NCI-H446 (cell line): Measurements from ENCODE around the gene CAPN7.

ENCODE experiments used
- DNase-seq, 2 experiments: peaks; one replicate each; lab custom pipeline; 2025; lab: John Stamatoyannopoulos, UW

The CAPN7 gene

DNA sequence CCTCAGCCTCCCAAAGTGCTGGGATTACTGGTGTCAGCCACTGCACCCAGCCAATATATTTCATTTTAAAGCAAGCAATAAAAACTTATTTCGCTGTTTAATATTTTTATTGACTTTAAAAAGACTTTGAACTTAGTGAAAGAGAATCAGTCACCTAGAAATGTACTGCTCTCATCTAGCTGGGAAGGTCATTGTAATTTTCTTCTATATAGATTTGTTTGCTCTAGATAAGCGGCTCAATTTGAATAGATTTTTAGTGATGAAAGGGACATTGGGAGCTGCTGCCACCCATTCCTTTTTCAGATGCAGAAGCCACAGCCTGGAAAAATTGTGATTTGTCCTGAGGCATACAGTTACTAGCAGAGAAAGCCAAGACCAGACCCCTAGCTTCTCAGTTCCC lies 40.1 kb downstream of the CAPN7 start:
- DNase-seq, result no peak

DNA sequence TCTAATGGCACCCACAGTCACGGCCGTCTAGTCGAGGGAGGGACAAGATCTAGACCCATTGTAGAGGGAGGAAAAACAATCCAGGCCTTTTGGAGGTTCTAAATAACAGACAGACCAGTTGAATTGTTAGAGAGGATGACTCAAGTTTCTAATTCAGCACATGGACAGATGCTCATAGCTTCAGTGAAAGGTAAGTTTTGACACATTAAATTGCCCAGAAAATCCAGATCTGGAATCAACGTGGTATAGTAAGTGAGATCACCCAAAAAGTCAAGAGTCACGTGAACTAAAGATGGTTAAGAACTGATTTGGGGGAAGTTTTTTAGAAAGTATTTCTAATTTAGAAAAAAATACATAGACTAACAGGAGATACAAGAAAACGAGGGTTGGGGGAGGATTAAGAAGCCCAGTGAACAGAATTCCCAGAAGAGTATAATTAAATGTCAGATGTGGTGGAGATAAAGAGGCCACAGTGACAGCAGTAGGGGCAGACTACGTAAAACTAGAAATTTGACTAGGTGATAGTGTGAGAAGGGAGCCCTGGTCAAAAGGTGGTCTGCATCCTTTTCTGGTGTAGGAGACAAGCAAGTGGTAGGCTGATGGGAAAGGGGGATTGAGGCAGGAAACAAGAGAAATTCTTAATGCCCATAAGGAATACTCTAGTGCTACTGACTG lies 47.1 kb downstream of the CAPN7 start:
- DNase-seq, result no peak

DNA sequence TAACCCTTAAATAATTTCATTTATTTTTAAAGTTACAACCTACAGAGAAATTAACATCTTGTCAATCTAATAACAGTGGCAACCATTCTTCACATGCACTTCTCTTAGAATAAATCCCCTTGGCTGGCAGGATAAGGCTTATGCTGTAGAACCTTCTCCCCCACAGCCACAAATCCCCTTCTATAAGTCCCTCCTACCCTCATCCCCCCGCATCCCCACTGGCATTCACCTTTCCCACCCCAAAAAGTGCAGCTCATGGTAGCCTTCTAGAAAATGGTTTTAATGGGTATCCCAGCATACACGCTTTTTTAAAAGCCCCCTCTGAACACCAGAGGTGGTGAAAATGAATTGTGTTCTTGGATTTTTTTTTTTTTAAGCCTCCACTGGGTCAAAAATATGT lies 49.2 kb downstream of the CAPN7 start:
- DNase-seq, result no peak

DNA sequence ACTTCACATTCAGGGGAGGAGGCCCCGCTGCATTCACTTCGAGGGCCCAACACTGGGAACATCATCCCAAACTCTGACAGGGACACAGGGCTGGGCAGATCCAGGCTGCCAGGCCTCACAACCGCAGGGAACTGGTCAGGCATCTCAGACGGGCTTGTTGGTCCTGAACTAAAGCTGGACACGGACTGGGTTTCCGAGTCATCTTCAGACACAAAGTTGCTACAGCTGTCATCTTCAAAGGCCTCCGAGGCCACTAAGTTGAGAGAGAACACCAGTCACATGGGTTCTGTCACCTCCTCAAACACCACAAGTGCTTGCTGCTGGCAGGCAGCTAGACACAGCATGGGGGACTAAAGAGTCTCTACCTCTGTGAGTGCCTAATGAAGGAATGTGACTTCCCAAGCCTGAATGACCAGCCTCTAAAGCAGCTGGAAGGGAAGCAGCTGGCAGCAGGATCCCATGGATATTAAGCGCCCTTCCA lies 50.9 kb downstream of the CAPN7 start:
- no peak for DNase-seq

DNA sequence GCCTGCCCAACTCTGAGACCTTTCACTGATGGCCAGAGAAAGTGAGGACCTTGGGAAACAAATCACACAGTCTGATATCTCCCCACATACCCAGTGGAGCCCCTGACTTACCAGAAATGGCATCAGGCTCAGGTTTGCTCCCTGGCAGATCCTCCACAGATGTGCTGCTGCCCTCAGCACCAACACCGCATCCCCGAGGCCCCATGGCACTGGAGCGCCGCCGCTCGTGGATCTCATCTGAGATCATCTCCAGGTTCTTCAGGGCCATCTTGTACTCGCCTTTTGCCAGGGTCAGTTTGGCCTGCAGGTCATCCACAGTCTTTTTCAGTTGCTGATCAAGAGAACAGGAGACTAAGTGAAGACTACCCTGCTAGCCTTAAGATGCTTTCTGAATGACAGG lies 52.7 kb downstream of the CAPN7 start:
- DNase-seq, result no peak

DNA sequence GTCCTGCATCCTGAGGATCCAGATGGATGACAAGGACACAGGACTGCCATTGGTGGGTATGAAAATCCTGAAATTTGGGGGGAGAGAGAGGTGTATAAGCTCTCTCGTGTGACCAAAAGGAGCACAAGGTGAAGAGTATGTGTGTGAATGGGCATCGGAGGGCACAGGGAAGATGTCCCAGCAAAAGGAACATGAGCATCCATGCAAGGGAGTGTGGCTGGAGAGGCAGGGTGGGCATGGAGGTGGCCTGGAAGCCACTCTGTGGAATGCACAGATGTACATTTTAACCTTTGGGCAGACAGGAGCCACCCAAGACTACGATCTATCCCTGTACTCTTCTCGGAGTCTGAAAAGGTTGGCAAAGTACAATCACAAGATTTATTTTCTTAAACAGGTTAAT lies 54.5 kb downstream of the CAPN7 start:
- DNase-seq, result no peak

DNA sequence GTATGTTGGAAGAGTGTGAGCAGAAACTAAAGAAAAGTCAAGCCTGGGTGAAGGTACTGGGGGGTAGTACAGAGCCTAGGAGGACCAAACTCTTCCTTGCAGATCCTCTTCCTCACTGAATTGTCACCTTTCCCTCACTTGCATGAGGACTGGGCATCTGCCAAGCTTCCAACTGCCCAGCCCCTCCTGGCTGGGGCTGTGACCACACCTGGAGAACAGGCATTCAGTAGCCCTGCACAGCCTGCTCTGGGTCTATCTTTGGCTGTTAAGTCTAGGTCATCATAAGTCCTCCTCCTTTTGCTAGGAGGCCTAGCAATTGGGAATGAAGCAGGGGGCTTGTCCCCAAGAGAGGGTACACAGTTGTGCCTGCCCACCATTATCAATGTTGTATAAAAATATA lies 55.2 kb downstream of the CAPN7 start:
- DNase-seq, result no peak

DNA sequence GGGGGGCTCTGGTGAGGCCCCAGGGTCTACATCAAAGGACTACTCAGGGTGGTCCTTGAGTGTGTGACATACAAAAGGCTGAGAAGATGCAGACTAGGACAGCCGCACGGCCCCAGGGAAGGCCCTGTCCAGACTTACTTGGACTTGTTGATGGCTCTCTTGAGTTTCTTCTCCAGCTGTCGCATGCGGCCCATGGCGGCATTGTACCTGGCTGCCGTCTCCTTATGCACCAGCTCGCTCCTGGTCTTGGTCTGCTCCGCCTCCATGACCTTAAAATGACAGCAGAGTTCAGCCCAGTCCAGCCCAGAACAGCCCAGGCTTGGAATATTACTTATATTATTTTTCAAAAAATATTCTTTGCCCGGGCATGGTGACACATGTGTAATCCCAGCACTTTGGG lies 56.0 kb downstream of the CAPN7 start:
- no peak for DNase-seq

DNA sequence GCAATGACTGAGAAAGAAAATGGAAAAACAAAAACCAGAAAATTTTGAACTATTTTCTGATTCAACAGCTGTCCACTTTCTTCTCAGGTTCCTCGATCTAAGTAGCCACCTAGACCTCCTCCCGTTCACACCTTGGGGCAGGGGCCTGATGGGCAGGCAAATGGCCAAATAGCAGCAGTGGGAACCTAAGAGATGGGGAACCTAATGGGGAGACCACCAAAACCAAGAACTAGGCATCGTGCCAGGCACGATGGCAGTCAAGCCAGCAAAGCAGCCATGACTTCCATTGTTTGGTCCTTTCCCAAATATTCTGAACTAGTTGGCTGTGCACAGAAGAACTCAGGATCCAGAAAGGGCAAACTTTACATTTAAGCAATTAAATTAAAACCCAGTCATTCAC lies 57.1 kb downstream of the CAPN7 start:
- no peak for DNase-seq

DNA sequence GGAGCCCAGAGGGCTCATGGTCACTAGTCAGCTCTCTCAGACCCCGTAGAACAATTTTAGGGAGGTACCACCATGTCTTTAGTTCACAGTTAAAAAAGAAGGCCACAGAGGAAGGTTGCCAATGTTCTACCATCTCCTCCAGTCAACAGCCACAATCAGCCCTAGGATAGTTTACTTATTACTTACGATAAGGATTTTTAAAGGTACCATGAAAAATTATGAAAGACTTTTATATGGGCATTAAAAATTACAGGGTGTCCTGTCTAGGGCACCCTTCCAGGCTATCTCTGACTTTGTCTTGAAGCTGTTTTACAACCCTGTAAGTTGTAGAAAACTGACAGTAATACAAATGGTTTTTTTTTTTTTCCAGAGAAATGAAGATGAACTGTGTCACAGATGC lies 57.9 kb downstream of the CAPN7 start:
- no peak for DNase-seq

DNA sequence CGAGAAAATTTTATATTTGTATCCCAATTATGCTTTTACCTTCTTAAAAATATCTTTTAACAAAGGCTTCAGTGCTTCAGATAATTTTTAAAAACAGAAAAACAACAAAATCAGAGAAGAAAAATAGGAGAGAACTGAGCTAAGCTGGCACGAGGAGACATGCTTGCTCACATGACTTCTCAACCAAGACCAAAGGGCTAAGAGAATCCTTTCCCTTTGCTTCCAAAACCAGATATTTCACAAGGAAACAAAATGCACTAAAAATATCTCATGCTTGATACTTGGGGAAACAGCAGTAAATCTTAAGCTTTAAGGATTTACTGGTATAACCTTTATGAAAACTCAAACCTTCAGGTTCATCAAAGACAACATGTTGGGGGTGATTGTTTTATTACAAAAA lies 58.4 kb downstream of the CAPN7 start:
- DNase-seq, result no peak

DNA sequence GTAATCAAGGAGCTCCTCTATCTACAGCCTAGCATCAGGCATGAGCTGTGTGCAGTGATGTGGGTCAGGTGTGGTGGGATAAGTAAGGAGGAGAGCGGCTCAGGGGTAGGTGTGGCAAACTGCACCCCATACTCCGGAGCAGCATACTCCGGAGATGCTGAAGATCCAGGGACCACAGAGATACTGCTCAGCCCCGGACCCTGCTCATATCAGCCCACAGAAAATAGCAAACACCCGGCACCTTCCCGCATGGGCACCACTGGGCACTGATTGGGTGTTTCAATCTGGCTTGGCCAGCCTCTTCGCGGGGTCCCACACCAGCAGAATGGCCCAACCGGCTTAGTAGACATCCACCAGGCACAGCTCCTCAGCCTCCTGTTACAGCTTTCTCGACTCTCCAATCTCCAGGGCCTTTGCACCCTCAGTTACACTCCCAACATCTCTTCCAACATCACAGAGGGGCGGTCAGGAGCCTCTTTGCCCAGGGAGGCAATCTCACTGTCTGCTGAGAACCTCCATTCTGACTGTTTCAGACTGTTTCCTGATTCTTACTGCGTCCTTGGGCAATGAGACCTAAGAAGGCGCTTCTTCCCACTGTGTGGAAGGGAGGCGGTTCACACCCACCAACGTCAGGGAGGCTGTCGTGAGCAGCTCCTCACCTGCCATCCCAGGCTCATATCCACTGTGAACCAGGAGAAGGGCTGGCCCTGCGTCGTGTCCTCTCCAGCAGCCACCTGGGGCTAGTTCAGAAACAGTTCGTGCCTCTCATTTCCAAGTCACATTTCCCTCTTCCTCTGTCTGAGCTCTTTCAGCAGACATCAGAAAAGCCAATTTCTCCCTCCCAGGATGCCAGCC lies 59.8 kb downstream of the CAPN7 start:
- no peak for DNase-seq

DNA sequence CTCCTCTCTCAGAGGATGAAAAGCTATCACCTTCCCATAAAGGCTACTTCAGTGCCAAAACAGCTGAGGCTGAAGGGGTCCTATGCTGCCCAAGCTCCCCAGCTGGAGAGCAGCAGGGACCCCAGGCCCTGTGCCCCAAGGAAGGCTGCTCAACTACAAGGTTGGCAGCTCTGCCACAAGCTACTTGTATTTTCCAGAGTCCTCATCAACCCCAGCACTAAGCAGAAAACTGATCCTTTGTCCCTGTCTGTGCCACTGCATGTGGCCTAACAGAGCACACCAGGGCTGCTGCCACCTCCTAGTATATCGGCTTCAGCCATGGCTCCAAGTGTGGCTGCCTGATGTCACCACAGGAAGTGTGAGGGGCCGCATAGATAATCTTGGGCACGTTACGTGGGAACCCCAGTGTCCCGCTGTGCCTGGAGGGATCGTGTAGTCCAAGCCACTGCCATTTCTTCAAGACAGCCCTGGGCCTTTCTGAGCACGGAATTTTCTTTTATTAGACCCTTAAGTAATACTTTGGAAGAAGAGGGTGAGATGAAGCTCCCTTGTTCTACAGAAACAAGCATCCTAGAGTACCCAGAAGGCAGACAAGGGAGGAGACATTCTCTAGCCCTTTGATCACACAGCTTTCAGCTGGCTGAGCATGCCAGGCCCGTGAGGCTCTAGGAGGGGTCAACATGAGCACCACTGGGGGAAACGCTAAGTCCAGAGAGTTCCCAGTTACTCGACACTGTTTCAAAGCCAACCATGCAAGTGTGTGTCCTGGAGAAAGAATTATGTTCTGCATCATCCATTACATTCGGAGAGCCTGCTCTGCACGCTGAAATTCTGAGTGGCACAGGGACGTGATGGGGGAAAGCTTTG lies 60.7 kb downstream of the CAPN7 start:
- DNase-seq, result no peak

DNA sequence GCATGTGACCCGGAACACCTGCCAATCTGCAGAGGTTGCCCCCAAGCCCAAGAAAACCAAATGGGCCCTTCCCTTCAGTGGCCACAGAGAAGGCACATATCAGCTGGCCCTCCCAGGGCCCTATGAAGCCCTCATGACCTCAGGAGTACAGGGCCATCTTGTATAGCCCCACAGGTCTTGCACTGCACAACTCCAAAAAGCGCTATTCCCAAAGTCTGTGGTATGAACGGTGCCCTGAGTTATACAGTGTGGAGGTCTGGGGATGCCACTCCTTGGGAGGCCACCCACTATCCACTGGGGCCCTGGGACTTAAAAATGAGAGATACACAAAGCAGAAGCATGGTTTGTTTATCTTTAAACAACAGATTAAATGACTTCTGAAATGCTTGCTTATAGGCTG lies 61.5 kb downstream of the CAPN7 start:
- no peak for DNase-seq

DNA sequence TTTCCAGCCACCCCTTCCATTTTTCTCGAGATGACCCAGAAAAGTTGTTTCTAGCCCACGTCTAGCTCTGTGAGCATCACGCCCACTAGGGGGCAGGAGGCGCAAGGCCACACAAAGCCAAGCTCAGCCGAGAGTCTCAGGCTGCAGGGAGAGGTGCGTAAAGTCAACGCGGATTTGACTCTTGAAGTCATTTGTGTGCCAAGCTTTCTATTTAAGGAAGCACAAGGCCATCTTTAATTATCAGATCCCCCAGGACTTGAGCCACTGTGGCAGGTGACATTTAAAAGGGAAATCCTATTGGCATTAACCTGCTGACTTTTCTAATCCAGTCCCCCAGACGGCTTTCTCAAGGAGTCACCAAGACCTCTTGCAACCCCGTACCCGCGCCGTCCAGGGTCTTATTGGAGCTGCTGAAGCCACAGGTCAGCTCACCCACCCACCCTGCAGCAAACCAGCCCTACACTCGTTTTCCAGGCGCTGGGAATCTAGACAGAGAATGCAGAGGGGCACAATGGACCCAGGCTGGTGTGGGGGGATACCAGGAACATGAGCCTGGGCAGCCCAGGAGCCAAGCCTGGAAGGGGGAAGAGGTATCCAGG lies 62.1 kb downstream of the CAPN7 start:
- peak; percentile 60 to 78 for DNase-seq

DNA sequence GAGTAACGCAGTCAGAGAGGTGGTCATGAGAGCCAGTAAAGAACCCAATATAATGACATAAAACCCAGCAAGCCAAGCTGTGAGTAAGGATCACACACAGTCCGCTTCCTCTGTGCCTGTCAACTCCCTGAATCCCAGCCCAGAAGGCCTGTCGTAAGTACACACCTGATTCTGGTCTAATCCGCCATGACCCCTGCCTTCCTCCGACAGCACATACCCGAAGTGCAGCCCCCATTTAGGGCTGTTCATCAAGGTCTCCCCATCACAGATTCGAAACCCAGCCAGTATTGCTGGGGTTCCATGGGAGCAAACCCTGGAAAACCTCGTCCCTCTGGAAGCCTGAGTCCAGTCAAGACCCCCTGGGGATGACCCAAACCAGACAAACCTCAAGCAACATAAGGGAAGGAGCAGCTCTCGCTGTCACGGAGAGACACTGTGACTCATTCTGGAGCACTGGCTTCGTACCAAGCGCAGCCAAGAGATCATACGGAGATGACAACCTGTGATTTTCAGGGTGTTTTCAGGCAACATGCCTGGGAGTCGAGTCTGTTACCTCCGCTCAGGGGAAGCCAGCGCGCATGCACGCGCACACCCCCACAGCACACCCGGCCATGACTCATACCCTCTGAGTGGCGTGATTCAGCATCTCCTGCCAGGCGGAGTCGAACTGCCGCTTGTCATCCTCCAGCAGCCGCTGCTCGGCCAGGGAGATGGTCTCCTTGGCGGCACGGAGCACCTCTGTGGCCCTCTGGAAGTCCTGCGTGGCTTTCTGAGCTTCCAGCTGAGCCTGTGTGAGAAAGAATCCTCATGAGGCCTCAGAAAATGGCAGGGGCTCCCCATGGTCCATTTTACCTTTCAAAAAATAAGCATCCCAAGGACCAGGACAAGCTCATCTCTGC lies 63.3 kb downstream of the CAPN7 start:
- peak; percentile 80 to 86 for DNase-seq

DNA sequence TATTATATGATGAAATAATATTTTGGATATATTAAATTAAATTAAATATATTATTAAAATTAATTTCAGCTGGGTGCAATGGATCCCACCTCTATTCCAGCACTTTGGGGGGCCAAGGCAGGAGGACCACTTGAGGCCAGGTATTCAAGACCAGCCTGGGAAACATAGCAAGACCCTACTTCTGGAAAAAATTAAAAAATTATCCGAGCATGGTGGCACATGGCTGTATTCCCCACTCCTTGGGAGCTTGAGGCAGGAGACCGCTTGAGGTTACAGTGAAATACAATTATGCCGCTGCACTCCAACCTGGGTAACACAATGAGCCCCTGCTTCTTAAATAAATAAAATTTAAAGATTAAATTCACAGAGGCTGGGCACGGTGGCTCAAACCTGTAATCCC lies 65.0 kb downstream of the CAPN7 start:
- DNase-seq, result no peak

DNA sequence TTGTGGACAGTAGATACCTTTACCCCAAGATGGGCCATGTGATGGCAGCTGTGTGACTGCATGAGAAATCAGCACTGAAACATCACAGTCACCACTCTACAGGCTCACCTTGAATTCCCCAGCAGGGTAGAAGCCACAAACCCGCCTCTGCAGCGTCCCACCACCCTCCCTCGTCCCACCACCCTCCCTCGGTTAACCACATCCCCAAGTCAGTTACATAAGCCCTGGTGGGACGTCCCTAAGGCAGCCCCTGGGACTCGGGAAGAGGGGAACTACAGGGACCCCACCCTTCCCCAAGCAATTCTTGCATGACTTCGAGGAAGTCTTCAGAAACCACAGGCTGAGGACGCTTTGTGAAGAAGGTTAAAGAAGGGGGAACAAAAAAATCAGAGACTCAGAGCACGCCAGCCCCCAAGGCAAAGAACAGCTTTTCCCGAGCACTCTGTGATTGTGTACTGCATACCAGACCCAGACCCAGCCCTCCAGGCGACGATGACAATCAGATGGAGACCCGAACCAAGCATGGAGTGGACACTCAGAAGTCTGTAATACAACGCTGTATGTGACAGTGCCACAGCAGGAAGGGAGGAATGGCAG lies 65.8 kb downstream of the CAPN7 start:
- DNase-seq, result no peak

DNA sequence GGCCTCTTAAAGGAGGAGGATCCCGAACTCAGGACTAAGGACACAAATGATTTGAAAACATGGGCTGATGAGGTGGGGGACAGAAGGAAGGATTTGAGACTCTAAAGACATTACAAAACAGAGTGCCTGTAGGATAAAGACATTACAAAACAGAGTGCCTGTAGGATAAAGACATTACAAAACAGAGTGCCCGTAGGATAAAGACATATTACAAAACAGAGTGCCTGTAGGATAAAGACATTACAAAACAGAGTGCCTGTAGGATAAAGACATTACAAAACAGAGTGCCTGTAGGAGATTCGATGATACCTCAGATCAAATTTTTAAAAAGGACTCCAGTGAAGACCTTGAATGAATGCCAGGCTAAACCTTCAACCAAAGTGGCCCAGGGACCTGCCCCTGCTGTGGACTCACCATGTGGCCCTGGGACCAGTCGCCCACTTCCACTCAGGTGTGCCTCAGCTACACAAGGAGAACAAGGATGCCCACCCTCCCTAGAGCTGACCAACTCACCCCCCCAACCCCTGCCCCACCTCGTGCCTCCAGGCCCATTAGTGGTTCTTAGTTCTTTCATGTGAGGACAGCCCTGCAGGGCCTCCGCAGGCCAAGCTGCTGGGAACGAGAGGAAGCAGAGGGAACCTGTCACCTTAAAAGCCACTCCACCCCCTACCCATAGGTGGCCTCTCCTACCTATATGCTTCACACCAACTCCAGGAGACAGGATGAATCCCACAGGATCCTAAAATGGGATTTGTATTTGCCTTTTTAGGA lies 66.6 kb downstream of the CAPN7 start:
- no peak for DNase-seq

DNA sequence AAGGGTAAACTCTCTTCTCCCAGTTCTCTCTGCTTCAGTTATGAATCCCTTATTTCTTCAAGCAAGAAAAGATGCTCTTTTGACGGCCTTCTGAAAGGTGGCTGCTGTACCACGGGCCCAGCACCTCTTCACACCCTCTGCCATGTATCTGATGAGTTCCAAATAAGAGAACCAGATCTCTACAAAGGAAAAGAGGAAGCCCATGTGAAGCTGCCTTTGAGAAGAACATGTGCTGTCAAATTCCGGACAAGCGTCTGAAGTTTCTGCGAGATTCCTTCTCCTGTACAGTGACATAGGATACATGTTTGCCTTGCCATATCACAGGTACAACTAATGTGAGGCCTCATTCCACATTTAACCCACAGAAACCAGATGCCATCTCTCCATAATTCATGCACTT lies 67.2 kb downstream of the CAPN7 start:
- DNase-seq, result no peak
